Right kidney (tissue), 1 donor: ENCODE results near the gene HDAC4.

Experiments
- DNase-seq: peaks from one replicate; pipeline ENCODE4 v3.0.0-alpha.2; 2016

The HDAC4 gene

DNA sequence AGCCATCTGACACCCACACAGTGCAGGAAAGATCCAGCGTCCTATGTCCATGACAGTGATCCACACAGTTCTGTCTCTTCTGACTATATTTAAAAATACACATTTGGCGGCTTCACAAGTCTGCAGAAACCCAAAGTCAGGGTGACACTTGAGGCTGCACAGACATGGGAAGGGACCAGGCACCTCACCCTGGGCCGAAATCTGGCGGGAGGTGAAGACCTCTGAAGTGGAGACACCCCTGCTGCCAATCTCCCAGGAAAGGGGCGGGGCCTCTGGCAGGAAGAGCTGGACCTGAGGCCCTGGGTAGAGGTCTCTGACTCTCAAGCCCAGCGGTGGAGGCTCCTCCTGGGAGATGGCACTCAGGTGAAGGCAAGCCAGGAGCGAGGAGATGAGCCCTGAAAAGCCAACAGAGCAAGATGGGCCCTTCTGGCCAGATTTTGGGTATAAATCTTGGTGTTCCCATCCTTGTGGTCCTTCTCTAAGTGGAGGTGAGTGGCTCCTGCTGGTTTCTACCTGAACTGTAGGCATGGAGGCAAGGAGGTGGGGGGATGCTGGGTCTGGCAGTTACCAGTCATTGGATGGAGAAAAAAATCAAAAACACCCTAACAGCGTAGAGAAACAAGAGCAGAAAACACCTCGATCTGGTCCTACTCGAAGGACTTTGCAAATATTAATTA is 248.4 kb downstream of the HDAC4 start:
- no peak for DNase-seq

GRCh38 chr2:239151201-239152131 is 249.4 kb downstream of the HDAC4 start:
- DNase-seq = no peak

- DNase-seq = no peak
These were observed 250.5 kb downstream of the HDAC4 start for GRCh38 chr2:239150125-239151011.

DNA sequence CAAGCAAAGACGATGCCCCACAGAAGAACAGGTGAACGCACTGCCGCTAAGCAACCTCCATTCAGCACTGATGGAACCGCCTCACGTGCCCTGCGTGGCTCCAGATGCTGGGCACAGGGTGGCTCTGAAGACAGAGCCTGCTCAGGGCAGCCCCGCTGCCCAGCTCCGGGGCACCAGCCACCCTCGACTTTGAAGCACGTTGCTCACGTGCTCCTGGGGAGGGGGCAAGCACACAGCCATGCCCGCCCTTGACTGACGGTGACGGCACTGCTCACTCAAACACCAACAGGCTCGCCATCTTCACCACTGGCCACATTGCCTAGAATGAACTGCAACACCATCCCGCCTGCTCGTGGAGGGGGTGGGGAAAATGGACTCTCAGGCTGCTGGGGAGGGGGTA is 251.3 kb downstream of the HDAC4 start:
- DNase-seq = no peak

GRCh38 chr2:239148495-239149200 is 252.2 kb downstream of the HDAC4 start:
- DNase-seq = no peak

GRCh38 chr2:239147376-239147775 is 253.4 kb downstream of the HDAC4 start:
- no peak for DNase-seq

- DNase-seq = no peak
These were observed 254.1 kb downstream of the HDAC4 start for GRCh38 chr2:239146741-239147181.

DNA sequence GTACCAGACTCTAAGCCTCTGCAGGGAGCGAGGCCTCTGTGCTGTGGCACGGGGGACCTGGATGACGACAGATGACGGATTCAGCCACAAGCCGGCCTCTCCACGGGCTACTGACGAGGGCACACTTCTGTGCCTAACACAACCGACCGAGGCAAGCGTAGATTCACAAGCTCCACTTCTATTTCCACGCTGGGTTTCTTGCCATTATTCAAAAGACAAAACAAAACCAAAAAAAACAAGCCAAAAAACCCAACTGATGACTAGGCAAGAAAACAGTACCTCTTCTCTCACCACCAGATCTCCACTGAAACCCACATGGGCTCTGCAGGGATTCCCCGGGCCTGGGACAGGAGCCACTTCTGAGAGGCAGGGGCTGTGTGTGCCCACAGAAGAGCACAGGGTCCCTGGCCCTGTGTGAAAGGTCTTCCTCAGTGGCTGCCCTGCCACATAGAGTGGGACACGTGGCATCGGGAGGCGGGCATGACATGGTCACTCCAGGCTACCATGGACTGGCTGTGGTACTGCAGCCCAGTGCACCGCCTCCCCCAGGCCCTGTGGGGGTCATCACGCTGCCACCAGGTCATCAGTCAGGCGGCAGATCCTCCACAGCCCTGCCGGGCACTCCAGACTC is 254.7 kb downstream of the HDAC4 start:
- no peak for DNase-seq

DNA sequence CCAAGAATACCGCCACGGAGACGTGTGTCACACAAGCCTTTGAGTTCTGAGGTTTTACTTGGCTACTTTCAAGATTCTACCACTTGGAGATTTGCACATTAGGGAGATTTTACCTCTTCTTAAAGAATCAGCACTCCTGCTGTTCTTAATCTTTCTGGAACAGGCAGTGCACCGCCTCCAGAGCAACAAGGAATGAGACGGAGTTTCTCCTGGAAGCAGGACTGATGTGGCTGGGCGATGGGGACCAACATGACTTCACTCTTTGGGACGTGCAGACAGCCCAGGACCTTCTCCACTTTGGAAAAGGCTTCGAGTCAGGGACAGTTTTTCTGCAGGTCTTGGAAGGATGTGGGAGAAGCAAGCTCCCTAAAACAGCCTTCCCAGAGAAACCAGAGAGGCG is 255.2 kb downstream of the HDAC4 start:
- no peak for DNase-seq

GRCh38 chr2:239145106-239145505 is 255.7 kb downstream of the HDAC4 start:
- DNase-seq = no peak

DNA sequence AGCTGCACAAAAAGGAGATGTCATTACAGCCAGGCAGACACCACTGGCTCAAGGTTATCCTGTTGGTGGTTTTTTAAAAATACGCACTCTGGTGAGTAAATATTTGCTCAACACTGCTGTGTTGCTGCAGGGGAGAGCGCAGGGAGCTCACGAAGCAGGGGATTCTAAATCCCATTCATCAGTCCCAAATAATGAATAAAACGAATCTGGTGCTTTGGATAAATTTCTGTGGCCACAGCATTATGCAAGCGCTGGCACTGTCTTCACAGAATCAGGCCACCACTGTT is 256.2 kb downstream of the HDAC4 start:
- no peak for DNase-seq

GRCh38 chr2:239143858-239144712 is 256.7 kb downstream of the HDAC4 start:
- no peak for DNase-seq

GRCh38 chr2:239142806-239143205 is 258.0 kb downstream of the HDAC4 start:
- no peak for DNase-seq

DNA sequence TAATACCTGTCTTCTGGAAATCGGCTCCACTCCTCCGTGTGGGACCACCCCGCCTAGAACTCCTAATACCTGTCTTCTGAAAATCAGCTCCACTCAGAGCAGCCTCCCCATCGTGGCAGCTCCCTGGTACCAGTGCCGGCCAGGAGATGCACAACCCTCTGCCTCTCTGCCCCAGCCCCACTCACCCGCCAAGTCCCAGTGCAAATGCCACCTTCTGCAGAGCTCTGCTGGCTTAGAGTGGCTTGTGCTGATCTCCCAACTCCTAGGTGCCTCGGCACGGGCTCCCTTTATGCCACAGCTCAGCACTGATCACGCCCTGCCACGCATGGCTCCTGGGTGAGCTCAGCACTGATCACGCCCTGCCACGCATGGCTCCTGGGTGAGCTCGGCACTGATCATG is 258.5 kb downstream of the HDAC4 start:
- DNase-seq = no peak

DNA sequence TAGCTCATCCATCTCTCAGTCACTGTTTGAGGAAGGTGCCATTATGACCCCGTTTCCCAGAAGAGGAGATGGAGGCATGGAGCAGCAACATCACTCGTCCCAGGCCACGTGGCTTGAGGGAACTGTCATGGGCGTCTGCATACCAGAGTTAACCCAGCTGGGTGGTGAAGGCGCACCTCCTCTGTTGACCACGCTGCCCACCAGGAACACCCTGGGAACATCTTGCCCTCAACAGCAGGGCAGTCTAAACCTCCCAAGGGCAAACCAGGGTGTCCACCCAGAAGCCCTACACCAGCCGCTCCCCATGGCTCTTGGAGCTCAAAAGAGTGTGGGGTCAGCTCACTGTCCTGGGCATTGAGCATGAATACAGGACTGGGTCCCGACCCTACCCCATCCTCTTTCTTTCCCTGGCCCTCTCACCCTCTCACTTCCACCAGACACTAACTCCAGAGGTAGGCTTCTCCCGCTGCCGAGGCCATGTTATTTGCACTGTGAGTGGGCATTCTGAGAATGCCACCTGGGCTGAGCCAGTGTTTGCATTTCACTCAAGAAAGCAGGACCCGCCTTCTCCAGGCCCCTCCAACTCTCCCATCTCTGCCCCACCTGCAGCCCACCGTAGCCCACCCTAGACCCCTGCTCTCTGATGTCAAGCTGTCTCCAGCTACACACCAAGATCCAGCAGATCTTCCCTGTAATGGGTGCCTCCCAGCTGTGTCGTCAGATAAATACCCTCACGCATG is 259.6 kb downstream of the HDAC4 start:
- no peak for DNase-seq

- no peak for DNase-seq
These were observed 260.3 kb downstream of the HDAC4 start for GRCh38 chr2:239140346-239141020.

GRCh38 chr2:239139566-239139965 is 261.3 kb downstream of the HDAC4 start:
- DNase-seq = no peak

DNA sequence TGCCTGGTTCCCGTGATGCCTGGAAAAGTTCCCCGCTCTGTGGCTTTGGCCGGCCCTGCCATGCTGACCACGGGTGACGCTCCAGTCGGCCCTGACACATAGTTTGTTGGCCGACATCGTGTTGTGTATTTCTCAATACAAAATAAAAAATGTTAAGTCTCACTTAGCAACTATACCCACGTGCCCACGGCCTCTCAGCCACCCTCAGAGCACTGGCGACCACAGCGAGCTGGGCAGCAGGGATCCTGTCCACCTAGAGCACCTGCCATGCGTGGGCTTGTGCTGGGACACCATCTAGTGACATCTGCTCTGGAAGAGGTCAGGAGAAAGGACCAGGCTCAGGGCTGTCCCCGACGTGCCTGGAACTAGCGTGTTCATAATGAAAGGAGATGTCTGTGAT is 261.7 kb downstream of the HDAC4 start:
- no peak for DNase-seq

GRCh38 chr2:239138610-239139009 is 262.2 kb downstream of the HDAC4 start:
- no peak for DNase-seq
